Calu3 (cell line): ENCODE data around the gene EIF1B. TPM values are rescaled to one million over a fixed set of nuclear protein-coding genes. Genes with fewer than 3 reads are reported as not detected.
"Not testable (repeated sequence)": the region's sequence is repeated elsewhere in the genome, so short reads cannot be mapped to it uniquely, and the experiment has no call there.

Source experiments
- BruUV-seq: library from RNA; stranded (reverse); fragments of 400-500 nt; replicated peaks from 2 replicates; lab custom pipeline; 2021; lab: Mats Ljungman, UMichigan
- CTCF ChIA-PET: fragments of 300-600 bp; sonication (Branson Sonifier 250); formaldehyde crosslinking; loops from one replicate; lab custom pipeline; 2022; ENCODE audit warnings: antibody characterized with exemption; lab: Charles Lee
- DNase-seq: peaks from one replicate; pipeline ENCODE4 v3.0.0; 2022
- H3K27ac Mint-ChIP-seq: one replicate; pipeline ENCODE4 v1.8.0; 2022; ENCODE audit warnings: mixed read lengths; ENCODE audit not compliant: unreplicated experiment
- H3K27me3 Mint-ChIP-seq: one replicate; pipeline ENCODE4 v1.8.0; 2022; ENCODE audit warnings: mixed read lengths; ENCODE audit not compliant: unreplicated experiment
- H3K36me3 Mint-ChIP-seq: one replicate; pipeline ENCODE4 v1.8.0; 2022; ENCODE audit warnings: mild to moderate bottlenecking, moderate library complexity, mixed read lengths; ENCODE audit not compliant: insufficient read depth, unreplicated experiment
- H3K4me1 Mint-ChIP-seq: one replicate; pipeline ENCODE4 v1.8.0; 2022; ENCODE audit warnings: mild to moderate bottlenecking, low read depth, mixed read lengths; ENCODE audit not compliant: unreplicated experiment
- H3K4me3 Mint-ChIP-seq: one replicate; pipeline ENCODE4 v1.8.0; 2022; ENCODE audit warnings: mild to moderate bottlenecking, low read depth, moderate library complexity, mixed read lengths; ENCODE audit not compliant: unreplicated experiment
- H3K9me3 Mint-ChIP-seq: one replicate; pipeline ENCODE4 v1.8.0; 2022; ENCODE audit warnings: low read depth, mixed read lengths; ENCODE audit not compliant: unreplicated experiment
- intact Hi-C: fragments of 100-400 bp; cut with micrococcal nuclease; formaldehyde crosslinking; loops from one replicate; pipeline ENCODE4 v1.10.0; 2022; ENCODE audit not compliant: unreplicated experiment
- total RNA-seq: library from RNA; stranded (reverse); gene quantifications from 2 replicates; pipeline ENCODE4 v1.2.3, GENCODE V29; 2022
- TF ChIP-seq, protein P1 (sequence below): fragments of 200-600 bp; IDR thresholded peaks from one replicate; pipeline ENCODE4 v1.8.0; 2022; ENCODE audit warnings: antibody characterized with exemption; ENCODE audit not compliant: unreplicated experiment

The EIF1B gene
- total RNA-seq, 1 experiment from 2014 or later: 41.3 TPM

DNA sequence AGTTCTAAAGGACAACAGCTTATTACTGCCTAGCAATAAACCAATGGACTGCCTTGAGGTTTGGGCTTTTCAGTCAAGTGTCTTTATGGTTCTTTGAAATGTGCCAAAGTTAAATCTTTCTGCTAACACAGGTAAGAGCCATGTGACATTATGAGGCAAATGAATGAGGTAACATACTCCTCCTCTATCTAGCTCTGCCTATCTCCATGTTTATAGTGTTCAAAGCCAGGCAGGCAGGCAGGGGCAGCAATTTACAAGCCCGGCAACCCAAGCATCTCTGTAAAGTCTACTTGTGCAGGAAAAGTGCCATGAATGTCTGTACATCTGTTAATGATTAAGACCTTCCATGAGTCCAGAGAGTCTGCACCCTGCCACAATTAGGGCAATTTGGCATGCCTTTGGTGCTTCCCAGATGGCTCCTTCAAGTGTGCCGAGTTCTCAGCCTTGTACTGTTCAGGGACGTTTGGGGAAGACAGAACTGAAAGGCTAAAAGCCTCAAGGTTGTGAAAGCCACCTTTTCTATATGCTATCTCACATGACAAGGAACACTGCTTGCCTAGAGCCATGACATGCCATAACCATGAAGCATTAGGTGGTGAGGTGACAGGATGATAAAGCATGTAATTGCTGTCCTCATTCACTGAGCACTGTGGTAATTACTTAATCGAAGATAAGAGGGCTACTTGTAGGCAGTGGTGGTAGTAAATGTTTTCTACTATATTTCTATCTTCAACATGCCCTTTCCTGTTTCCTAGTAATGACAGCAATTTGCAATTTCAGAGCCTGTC is 41.4 kb upstream of the EIF1B start:
- CTCF ChIA-PET: no interaction called here

DNA sequence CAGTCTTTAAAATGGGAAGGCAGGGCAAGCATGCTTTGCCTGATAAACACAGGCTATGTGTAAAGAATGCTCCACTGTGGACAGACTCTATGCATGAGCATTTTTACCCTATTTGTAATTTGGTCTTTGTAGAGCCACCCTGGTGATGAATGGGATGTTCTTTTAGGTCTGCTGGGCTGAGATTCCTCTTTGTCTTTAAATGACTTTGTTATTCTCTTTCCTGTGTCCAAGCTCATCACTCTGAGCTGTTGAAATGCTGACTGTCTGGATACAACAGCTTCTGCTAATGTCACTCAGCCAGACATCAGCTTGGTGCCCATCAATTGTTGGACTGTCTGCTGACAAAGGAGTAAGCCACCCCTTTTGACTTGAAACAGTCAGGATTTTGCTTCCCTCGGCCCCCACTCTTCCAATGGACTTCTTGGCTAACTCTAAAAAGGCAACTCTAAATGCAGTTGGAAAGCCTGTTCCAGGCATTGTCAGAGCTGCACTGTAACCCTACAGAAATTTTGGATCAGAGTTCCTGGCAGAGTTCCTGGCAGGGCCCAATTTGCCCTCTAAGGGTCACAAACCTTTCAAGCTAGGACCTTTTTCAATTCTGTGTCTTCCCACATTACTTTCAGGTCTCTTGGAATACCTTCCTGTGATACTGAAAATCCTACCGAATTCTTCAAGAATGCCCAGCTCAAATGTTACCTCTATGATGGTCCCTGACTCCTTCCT is 40.5 kb upstream of the EIF1B start:
- Mint-ChIP-seq H3K4me3 (no peak overlapping the region), H3K36me3 (no peaks in the 10 kb centered on the region), H3K9me3 (no peaks in the 10 kb centered on the region), H3K4me1 (no peaks in the 10 kb centered on the region), H3K27ac (no peak overlapping the region), H3K27me3 (no peaks in the 10 kb centered on the region)
- TF ChIP-seq, protein P1, sequence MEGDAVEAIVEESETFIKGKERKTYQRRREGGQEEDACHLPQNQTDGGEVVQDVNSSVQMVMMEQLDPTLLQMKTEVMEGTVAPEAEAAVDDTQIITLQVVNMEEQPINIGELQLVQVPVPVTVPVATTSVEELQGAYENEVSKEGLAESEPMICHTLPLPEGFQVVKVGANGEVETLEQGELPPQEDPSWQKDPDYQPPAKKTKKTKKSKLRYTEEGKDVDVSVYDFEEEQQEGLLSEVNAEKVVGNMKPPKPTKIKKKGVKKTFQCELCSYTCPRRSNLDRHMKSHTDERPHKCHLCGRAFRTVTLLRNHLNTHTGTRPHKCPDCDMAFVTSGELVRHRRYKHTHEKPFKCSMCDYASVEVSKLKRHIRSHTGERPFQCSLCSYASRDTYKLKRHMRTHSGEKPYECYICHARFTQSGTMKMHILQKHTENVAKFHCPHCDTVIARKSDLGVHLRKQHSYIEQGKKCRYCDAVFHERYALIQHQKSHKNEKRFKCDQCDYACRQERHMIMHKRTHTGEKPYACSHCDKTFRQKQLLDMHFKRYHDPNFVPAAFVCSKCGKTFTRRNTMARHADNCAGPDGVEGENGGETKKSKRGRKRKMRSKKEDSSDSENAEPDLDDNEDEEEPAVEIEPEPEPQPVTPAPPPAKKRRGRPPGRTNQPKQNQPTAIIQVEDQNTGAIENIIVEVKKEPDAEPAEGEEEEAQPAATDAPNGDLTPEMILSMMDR: no peak
- intact Hi-C loops: no loop called here
- DNase-seq: no peak
- CTCF ChIA-PET: no interaction called here
- no TSS peak for BruUV-seq

More for the DNA sequence above, 41.4 kb upstream of the EIF1B start:
- Mint-ChIP-seq H3K27ac (no peak overlapping the region), H3K9me3 (no peaks in the 10 kb centered on the region), H3K4me3 (no peak overlapping the region), H3K4me1 (no peaks in the 10 kb centered on the region), H3K27me3 (no peaks in the 10 kb centered on the region), H3K36me3 (no peaks in the 10 kb centered on the region)
- no TSS peak for BruUV-seq
- intact Hi-C loops: no loop called here
- TF ChIP-seq, protein P1: no peak
- no peak for DNase-seq

DNA sequence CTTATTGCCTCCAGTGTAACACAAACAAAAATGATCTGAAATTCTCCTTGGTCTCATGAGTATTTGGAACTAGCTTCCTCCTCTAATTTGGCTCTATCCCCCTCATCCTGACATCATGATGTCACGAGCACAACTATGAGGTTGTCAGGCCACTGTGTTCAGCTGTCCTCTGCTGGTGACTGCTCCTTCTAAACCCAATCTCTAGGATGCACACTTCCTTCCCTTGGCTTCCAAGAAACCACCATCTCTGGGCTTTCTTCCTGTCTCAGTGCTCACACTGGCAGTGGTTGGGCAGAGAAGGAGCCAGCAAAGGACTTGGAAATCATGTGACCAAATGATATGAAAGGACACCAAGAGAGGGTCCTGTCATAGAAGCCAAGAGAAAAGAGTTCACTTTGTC is 30.7 kb upstream of the EIF1B start:
- intact Hi-C loops: no loop called here

DNA sequence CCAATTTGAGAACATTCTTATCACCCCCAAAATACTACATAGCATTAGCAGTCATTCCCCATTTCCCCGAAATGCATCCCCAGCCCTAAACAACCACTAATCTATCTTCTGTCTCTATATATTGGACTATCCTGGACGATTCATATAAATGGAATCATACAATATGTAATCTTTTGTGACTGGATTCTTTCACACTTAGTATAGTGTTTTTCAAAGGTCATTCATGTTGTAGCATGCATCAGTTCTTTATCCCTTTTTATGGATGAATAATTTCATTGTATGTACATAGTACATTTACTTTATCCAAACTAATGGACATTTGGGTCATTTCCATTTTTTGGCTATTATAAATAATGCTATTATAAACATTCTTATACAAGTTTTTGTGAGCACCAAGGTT is 27.5 kb upstream of the EIF1B start:
- Mint-ChIP-seq H3K4me3 (no peak overlapping the region), H3K27me3 (peaks cover 8% of the 10 kb centered on the region), H3K9me3 (no peaks in the 10 kb centered on the region), H3K27ac (no peak overlapping the region), H3K36me3 (no peaks in the 10 kb centered on the region), H3K4me1 (no peaks in the 10 kb centered on the region)
- TF ChIP-seq, protein P1: no peak
- no TSS peak for BruUV-seq
- DNase-seq: no peak
- intact Hi-C loops: no loop called here
- CTCF ChIA-PET: no interaction called here

More for the DNA sequence above, 30.7 kb upstream of the EIF1B start:
- no peak overlapping the region for H3K4me3 Mint-ChIP-seq
- no peaks in the 10 kb centered on the region for H3K9me3 Mint-ChIP-seq
- TF ChIP-seq, protein P1: no peak
- BruUV-seq: no TSS peak
- no peaks in the 10 kb centered on the region for H3K4me1 Mint-ChIP-seq
- DNase-seq: no peak
- peaks cover 8% of the 10 kb centered on the region for H3K27me3 Mint-ChIP-seq
- H3K36me3 Mint-ChIP-seq: no peaks in the 10 kb centered on the region
- CTCF ChIA-PET: no interaction called here
- no peak overlapping the region for H3K27ac Mint-ChIP-seq

DNA sequence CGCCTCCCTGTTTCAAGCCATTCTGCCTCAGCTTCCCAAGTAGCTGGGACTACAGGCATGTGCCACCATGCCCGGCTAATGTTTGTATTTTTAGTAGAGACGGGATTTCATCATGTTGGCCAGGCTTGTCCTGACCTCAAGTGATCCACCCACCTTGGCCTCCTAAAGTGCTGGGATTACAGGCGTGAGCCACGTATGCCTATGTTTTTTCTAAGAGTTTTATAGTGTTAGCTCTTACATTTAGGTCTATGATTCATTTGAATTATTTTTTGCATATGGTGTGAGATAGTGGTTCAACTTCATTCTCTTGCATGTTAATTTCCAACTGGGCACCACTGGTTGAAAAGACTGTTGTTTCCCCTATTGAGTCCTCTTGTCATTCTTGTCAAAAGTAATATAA is 26.4 kb upstream of the EIF1B start:
- intact Hi-C loops, H3K9me3 Mint-ChIP-seq, H3K4me1 Mint-ChIP-seq, H3K27ac Mint-ChIP-seq, H3K27me3 Mint-ChIP-seq, BruUV-seq, H3K4me3 Mint-ChIP-seq, DNase-seq, H3K36me3 Mint-ChIP-seq: not testable (repeated sequence)
- CTCF ChIA-PET: interaction anchor here (0.7 kb wide), 1 partner anchor 25 kb away, joined by 3 read pairs; no protein-coding TSS in a partner anchor
